ENCODE data around the gene UBE2E2.

GRCh38 chr3:23249961-23250360, 46.8 kb downstream of the UBE2E2 start:
- no peak for TF ChIP-seq CTCF (IDR thresholded peaks at IDR 0.05)
- TF ChIP-seq POLR2A (IDR thresholded peaks at IDR 0.05) = no peak
- no peak for TF ChIP-seq EP300 (IDR thresholded peaks at IDR 0.05)

All from ovary (tissue), 3 donors.